SU-DHL-6 (cell line): ENCODE data around the gene CDK11B.

Source experiments
- H2AFZ ChIP-seq: fragments of 200-600 bp; sonication (generic); 2 replicates; pipeline ENCODE4 v1.6.1; 2014; ENCODE audit warnings: low read depth, mild to moderate bottlenecking, moderate library complexity, mixed read lengths, antibody characterized with exemption, low read length; ENCODE audit not compliant: severe bottlenecking
- H3F3A ChIP-seq: fragments of 200-600 bp; shearing (Covaris generic); 2 replicates; pipeline ENCODE4 v1.6.0; 2016; ENCODE audit warnings: antibody characterized with exemption, mild to moderate bottlenecking; ENCODE audit not compliant: insufficient read depth
- H3K27ac ChIP-seq: fragments of 200-600 bp; sonication (generic); 2 replicates; pipeline ENCODE4 v1.5.1; 2016; ENCODE audit warnings: low read depth, mild to moderate bottlenecking, low read length, moderate library complexity, mixed read lengths
- H3K27me3 ChIP-seq: fragments of 200-600 bp; sonication (generic), shearing (Covaris generic); 2 replicates; pipeline ENCODE4 v1.6.0; 2014; ENCODE audit warnings: mild to moderate bottlenecking, low read length
- H3K36me3 ChIP-seq: fragments of 200-600 bp; sonication (generic); 2 replicates; pipeline ENCODE4 v1.6.1; 2014; ENCODE audit warnings: mild to moderate bottlenecking, low read length, mixed read lengths
- H3K4me2 ChIP-seq: fragments of 300-600, 200-600 bp; shearing (Covaris generic), sonication (generic); 2 replicates; pipeline ENCODE4 v1.6.0; 2014; ENCODE audit warnings: low read length, low read depth, mild to moderate bottlenecking; ENCODE audit not compliant: poor library complexity, severe bottlenecking
- H3K4me3 ChIP-seq: fragments of 200-600 bp; sonication (generic); 2 replicates; pipeline ENCODE4 v1.5.1; 2014; ENCODE audit warnings: antibody characterized with exemption, low read length, mild to moderate bottlenecking, mixed read lengths; ENCODE audit not compliant: insufficient read depth, poor library complexity, severe bottlenecking
- H3K79me2 ChIP-seq: fragments of 200-600 bp; sonication (generic); 2 replicates; pipeline ENCODE4 v1.6.1; 2014; ENCODE audit warnings: mild to moderate bottlenecking, low read length, moderate library complexity; ENCODE audit not compliant: insufficient read depth
- H3K9ac ChIP-seq: fragments of 200-600 bp; sonication (generic); 2 replicates; pipeline ENCODE4 v1.7.0; 2014; ENCODE audit warnings: mild to moderate bottlenecking, low read length
- H3K9me2 ChIP-seq: fragments of 200-600 bp; sonication (generic); replicated peaks from 2 replicates; pipeline ENCODE4 v1.6.1; 2014; ENCODE audit warnings: low read length; ENCODE audit not compliant: insufficient read depth
- H3K9me3 ChIP-seq: fragments of 200-600 bp; sonication (generic); 2 replicates; pipeline ENCODE4 v1.6.1; 2014; ENCODE audit warnings: low read length, mixed read lengths; ENCODE audit not compliant: insufficient read depth
- H4K20me1 ChIP-seq: fragments of 200-600 bp; sonication (generic); 2 replicates; pipeline ENCODE4 v1.6.1; 2014; ENCODE audit warnings: low read depth, mild to moderate bottlenecking, antibody characterized with exemption, low read length, moderate library complexity, mixed read lengths
- CTCF ChIP-seq: fragments of 200-600 bp; sonication (generic); IDR thresholded peaks from one replicate; pipeline ENCODE4 v1.5.1; 2017; ENCODE audit warnings: antibody characterized with exemption, mild to moderate bottlenecking, low read length, moderate library complexity; ENCODE audit not compliant: insufficient read depth, poor library complexity, severe bottlenecking
- EZH2phosphoT487 ChIP-seq: fragments of 200-600 bp; sonication (generic), shearing (Covaris generic); conservative IDR thresholded peaks from 2 replicates; pipeline ENCODE4 v1.6.1; 2018; ENCODE audit warnings: mild to moderate bottlenecking, antibody characterized with exemption, low read length, moderate library complexity, mixed read lengths

The CDK11B gene

GRCh38 chr1:1669468-1670440 lies 10.9 kb upstream of the CDK11B start:
- no peaks in the 10 kb centered on the region for H3K9me3 ChIP-seq
- H3K36me3 ChIP-seq = no peaks in the 10 kb centered on the region
- no peak overlapping the region for H3K4me3 ChIP-seq
- no peak overlapping the region for H3K27ac ChIP-seq
- TF ChIP-seq EZH2phosphoT487 (no peak), CTCF (no peak)
- H3K4me2 ChIP-seq = no peak overlapping the region
- no peak overlapping the region for H3K9ac ChIP-seq
- no peaks in the 10 kb centered on the region for H4K20me1 ChIP-seq
- H3K9me2 ChIP-seq = no peaks in the 10 kb centered on the region
- H3K27me3 ChIP-seq = no peaks in the 10 kb centered on the region
- no peaks in the 10 kb centered on the region for H3K79me2 ChIP-seq
- no peaks in the 10 kb centered on the region for H3F3A ChIP-seq
- no peak overlapping the region for H2AFZ ChIP-seq

- Histone ChIP-seq H2AFZ (no peak overlapping the region), H3K4me3 (no peak overlapping the region), H3K9me3 (no peaks in the 10 kb centered on the region), H3K27me3 (no peaks in the 10 kb centered on the region), H3K27ac (no peak overlapping the region), H4K20me1 (no peaks in the 10 kb centered on the region), H3K36me3 (no peaks in the 10 kb centered on the region), H3F3A (no peaks in the 10 kb centered on the region), H3K79me2 (no peaks in the 10 kb centered on the region), H3K9ac (no peak overlapping the region), H3K9me2 (no peaks in the 10 kb centered on the region), H3K4me2 (no peak overlapping the region)
- no peak for TF ChIP-seq CTCF
- no peak for TF ChIP-seq EZH2phosphoT487
Measured at GRCh38 chr1:1666526-1666925, 7.7 kb upstream of the CDK11B start.

GRCh38 chr1:1665815-1666251 lies 7.0 kb upstream of the CDK11B start:
- Histone ChIP-seq H3K9me3 (no peaks in the 10 kb centered on the region), H3K4me3 (no peak overlapping the region), H3K4me2 (no peak overlapping the region), H3K79me2 (no peaks in the 10 kb centered on the region), H3K9ac (no peak overlapping the region), H4K20me1 (no peaks in the 10 kb centered on the region), H3K36me3 (no peaks in the 10 kb centered on the region), H2AFZ (no peak overlapping the region), H3K9me2 (no peaks in the 10 kb centered on the region), H3F3A (no peaks in the 10 kb centered on the region), H3K27me3 (no peaks in the 10 kb centered on the region), H3K27ac (no peak overlapping the region)
- peak; percentile 26 for TF ChIP-seq CTCF
- TF ChIP-seq EZH2phosphoT487 = no peak
